NB4 (cell line): ENCODE results near the gene CAMK1G.

Experiments used
- DNase-seq: peaks from one replicate; pipeline ENCODE4 v3.0.0; 2010; ENCODE audit warnings: low read depth
- H3K4me3 ChIP-seq: one replicate; pipeline ENCODE4 v1.5.1; 2011; ENCODE audit warnings: mild to moderate bottlenecking, low read depth, low read length, moderate library complexity
- MAX ChIP-seq: IDR thresholded peaks from 2 replicates; pipeline ENCODE4 v1.6.1; 2011; ENCODE audit warnings: low read depth, low read length
- MYC ChIP-seq: IDR thresholded peaks from 2 replicates; pipeline ENCODE4 v1.6.1; 2011; ENCODE audit warnings: low read depth, low read length
- POLR2A ChIP-seq: IDR thresholded peaks from 2 replicates; pipeline ENCODE4 v1.6.1; 2011; ENCODE audit warnings: mild to moderate bottlenecking; ENCODE audit not compliant: insufficient read length; ENCODE audit errors: extremely low read depth
- TF ChIP-seq, protein P1 (sequence below): IDR thresholded peaks from one replicate; pipeline ENCODE4 v1.5.1; 2012; ENCODE audit warnings: low read depth, low read length

CAMK1G gene

DNA sequence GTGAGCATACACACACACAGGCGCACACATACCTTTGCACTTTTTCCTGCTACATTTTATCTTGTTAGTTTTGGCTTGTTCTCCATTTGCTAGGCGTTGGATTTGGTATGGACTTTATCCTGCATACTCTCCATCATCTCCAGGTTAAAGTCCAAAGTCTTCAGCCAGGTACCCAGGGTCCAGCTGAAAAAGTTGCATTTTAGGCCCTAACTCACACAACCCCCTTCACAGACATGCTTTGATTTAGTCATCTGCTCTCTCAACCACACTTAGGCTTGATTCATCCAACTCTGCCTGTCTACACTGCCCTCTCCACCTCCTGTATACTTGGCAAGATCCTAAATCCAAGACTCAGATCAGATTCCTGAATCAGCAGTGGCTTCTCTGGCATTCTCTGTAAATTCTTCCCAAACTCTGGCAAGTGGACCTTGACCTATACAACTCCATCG is 79.4 kb downstream of the CAMK1G start:
- no peak overlapping the region for H3K4me3 ChIP-seq
- TF ChIP-seq MAX (no peak), POLR2A (no peak), MYC (no peak)
- TF ChIP-seq, protein P1, sequence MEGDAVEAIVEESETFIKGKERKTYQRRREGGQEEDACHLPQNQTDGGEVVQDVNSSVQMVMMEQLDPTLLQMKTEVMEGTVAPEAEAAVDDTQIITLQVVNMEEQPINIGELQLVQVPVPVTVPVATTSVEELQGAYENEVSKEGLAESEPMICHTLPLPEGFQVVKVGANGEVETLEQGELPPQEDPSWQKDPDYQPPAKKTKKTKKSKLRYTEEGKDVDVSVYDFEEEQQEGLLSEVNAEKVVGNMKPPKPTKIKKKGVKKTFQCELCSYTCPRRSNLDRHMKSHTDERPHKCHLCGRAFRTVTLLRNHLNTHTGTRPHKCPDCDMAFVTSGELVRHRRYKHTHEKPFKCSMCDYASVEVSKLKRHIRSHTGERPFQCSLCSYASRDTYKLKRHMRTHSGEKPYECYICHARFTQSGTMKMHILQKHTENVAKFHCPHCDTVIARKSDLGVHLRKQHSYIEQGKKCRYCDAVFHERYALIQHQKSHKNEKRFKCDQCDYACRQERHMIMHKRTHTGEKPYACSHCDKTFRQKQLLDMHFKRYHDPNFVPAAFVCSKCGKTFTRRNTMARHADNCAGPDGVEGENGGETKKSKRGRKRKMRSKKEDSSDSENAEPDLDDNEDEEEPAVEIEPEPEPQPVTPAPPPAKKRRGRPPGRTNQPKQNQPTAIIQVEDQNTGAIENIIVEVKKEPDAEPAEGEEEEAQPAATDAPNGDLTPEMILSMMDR: no peak
- no peak for DNase-seq
